DMS114 treated with DMSO at 0.1 percent for 48 hours (cell line): ENCODE measurements around the gene UBE2K.
"Not testable (repeated sequence)": the region's sequence is repeated elsewhere in the genome, so short reads cannot be mapped to it uniquely, and the experiment has no call there.

Source experiments
- DNase-seq: peaks from one replicate; lab custom pipeline; 2025; ENCODE audit not compliant: unreplicated experiment; lab: John Stamatoyannopoulos, UW

UBE2K gene

GRCh38 chr4:39792529-39792928 is 94.6 kb downstream of the UBE2K start:
- DNase-seq = no peak

GRCh38 chr4:39792976-39793375 is 95.0 kb downstream of the UBE2K start:
- DNase-seq = not testable (repeated sequence)

GRCh38 chr4:39802005-39802404 is 104.1 kb downstream of the UBE2K start:
- DNase-seq = no peak

GRCh38 chr4:39808231-39808749 is 110.4 kb downstream of the UBE2K start:
- DNase-seq = no peak

- no peak for DNase-seq
Measured at GRCh38 chr4:39812500-39812899, 114.6 kb downstream of the UBE2K start.

- DNase-seq = not testable (repeated sequence)
Measured at GRCh38 chr4:39813033-39813432, 115.1 kb downstream of the UBE2K start.

GRCh38 chr4:39813761-39814160 is 115.8 kb downstream of the UBE2K start:
- DNase-seq = not testable (repeated sequence)

- DNase-seq = no peak
Measured at GRCh38 chr4:39814403-39815185, 116.7 kb downstream of the UBE2K start.

GRCh38 chr4:39818646-39819045 is 120.7 kb downstream of the UBE2K start:
- DNase-seq = no peak

- no peak for DNase-seq
Measured at GRCh38 chr4:39820186-39820585, 122.2 kb downstream of the UBE2K start.

GRCh38 chr4:39821951-39822350 is 124.0 kb downstream of the UBE2K start:
- no peak for DNase-seq

GRCh38 chr4:39822662-39823061 is 124.7 kb downstream of the UBE2K start:
- no peak for DNase-seq

- no peak for DNase-seq
Measured at GRCh38 chr4:39823191-39823590, 125.3 kb downstream of the UBE2K start.

GRCh38 chr4:39825090-39825489 is 127.2 kb downstream of the UBE2K start:
- no peak for DNase-seq

- no peak for DNase-seq
Measured at GRCh38 chr4:39825741-39826231, 127.8 kb downstream of the UBE2K start.
